WERI-Rb-1 (cell line): Measurements from ENCODE around the gene RRP12.

Experiments
- DNase-seq: peaks from one replicate; pipeline ENCODE4 v3.0.0-alpha.2; 2020
- H3K27ac ChIP-seq: fragments of 250-450 bp; sonication (Bioruptor Pico); 2 replicates; pipeline ENCODE4 v1.5.1; 2020; ENCODE audit warnings: mild to moderate bottlenecking, moderate library complexity
- H3K27me3 ChIP-seq: fragments of 250-450 bp; sonication (Bioruptor Pico); 2 replicates; pipeline ENCODE4 v1.5.1; 2021; ENCODE audit warnings: mild to moderate bottlenecking, low read depth, moderate library complexity; ENCODE audit not compliant: insufficient read depth, severe bottlenecking
- H3K36me3 ChIP-seq: fragments of 250-450 bp; sonication (Bioruptor Pico); 2 replicates; pipeline ENCODE4 v1.5.1; 2020; ENCODE audit warnings: mild to moderate bottlenecking, moderate library complexity
- H3K4me3 ChIP-seq: 2 replicates; pipeline ENCODE4 v1.5.1; 2011; ENCODE audit warnings: low read depth, mild to moderate bottlenecking, control low read depth, low read length
- H3K9me3 ChIP-seq: fragments of 250-450 bp; sonication (Bioruptor Pico); 2 replicates; pipeline ENCODE4 v1.5.1; 2021; ENCODE audit warnings: mild to moderate bottlenecking, moderate library complexity; ENCODE audit not compliant: severe bottlenecking
- TF ChIP-seq, protein P1 (sequence below): IDR thresholded peaks from 2 replicates; pipeline ENCODE4 v1.5.1; 2011; ENCODE audit warnings: low read depth, mild to moderate bottlenecking, control low read depth, inconsistent platforms, low read length

The RRP12 gene

DNA sequence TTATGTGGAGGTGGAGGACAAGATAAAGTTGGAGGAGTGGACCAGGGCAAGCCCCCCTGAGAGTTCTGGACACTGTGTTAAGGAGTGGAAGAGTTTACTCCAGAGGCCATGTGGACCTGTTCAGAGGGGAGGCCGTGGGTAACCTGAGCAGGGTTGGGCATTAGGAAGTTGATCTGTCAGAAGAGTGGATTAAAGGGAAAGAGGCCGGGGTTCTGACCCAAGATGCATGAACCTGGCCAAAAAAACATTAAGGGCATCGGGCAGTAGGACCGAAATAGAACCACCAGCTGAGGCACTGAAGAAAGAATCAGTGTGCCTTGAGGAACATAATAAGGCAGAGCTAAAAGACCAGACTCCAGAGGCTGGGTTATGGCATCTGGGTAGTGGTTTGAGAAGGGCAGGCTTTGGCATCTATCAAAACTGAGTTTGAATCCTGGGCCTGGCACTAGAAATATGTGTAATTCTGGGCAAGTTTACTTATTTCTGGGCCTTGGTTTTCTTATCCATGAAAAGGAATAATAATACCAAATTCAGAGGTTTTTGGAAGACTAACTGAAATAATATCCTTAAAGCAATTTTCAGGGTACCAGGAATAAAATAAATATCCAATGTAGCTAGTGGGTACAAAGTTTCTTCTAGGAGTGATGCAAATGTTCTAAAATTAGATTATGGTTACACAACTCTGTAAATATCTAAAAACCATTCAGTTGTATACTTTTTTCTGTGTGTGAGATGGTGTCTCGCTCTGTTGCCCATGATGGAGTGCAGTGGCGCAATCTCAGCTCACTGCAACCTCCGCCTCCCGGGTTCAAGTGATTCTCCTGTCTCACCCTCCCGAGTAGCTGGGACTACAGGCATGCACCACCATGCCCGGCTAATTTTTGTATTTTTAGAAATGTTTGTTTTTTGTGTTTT is 93.0 kb downstream of the RRP12 start:
- no peak for DNase-seq
- no peak overlapping the region for H3K4me3 ChIP-seq
- H3K27ac ChIP-seq, result no peak overlapping the region
- TF ChIP-seq, protein P1, sequence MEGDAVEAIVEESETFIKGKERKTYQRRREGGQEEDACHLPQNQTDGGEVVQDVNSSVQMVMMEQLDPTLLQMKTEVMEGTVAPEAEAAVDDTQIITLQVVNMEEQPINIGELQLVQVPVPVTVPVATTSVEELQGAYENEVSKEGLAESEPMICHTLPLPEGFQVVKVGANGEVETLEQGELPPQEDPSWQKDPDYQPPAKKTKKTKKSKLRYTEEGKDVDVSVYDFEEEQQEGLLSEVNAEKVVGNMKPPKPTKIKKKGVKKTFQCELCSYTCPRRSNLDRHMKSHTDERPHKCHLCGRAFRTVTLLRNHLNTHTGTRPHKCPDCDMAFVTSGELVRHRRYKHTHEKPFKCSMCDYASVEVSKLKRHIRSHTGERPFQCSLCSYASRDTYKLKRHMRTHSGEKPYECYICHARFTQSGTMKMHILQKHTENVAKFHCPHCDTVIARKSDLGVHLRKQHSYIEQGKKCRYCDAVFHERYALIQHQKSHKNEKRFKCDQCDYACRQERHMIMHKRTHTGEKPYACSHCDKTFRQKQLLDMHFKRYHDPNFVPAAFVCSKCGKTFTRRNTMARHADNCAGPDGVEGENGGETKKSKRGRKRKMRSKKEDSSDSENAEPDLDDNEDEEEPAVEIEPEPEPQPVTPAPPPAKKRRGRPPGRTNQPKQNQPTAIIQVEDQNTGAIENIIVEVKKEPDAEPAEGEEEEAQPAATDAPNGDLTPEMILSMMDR, result no peak
- H3K27me3 ChIP-seq, result no peaks in the 10 kb centered on the region
- no peaks in the 10 kb centered on the region for H3K9me3 ChIP-seq
- no peaks in the 10 kb centered on the region for H3K36me3 ChIP-seq

DNA sequence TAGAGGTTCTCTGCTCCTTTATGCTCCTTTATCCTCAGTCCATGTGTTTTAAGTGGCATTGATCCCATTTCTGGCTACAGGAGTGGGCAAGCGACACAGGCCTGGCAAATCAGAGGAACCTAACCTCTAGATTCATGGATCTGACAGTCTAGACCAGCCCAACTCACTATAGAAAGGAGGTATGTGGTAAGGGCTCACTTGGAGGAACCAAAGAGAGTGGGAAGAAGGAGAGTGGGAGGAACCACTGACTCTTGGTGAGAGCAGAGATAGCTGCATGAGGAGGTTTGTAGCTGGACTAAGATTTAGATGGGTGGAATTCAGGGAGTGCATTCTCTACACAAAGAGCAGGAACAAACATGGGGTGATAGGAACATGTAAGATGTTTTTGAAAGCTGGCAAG is 93.7 kb downstream of the RRP12 start:
- H3K36me3 ChIP-seq, result no peaks in the 10 kb centered on the region
- TF ChIP-seq, protein P1, result no peak
- DNase-seq, result no peak

More for the DNA sequence above, 93.7 kb downstream of the RRP12 start:
- no peaks in the 10 kb centered on the region for H3K27me3 ChIP-seq
- no peak overlapping the region for H3K27ac ChIP-seq
- no peak overlapping the region for H3K4me3 ChIP-seq
- no peaks in the 10 kb centered on the region for H3K9me3 ChIP-seq
